ENCODE results near the gene ZNF862. TPM values are rescaled to one million over a fixed set of nuclear protein-coding genes. Genes with fewer than 3 reads are reported as not detected.
"Not testable (repeated sequence)": the region's sequence is repeated elsewhere in the genome, so short reads cannot be mapped to it uniquely, and the experiment has no call there.

The ZNF862 gene
- total RNA-seq, 1 experiment from 2014 or later = 3.6 TPM

- TF ChIP-seq HMGA2 (CRISPR knock-in tag; IDR thresholded peaks at IDR 0.05) (no peak), IRF2 (CRISPR knock-in tag; IDR thresholded peaks at IDR 0.05; ENCODE audit: borderline replicate concordance, low read depth) (no peak), FOXP1 (CRISPR knock-in tag; IDR thresholded peaks at IDR 0.05; ENCODE audit: borderline replicate concordance) (no peak), ZNF121 (CRISPR knock-in tag; IDR thresholded peaks at IDR 0.05) (no peak), RELA (CRISPR knock-in tag; IDR thresholded peaks at IDR 0.05; ENCODE audit: borderline replicate concordance) (no peak), EMX1 (CRISPR knock-in tag; IDR thresholded peaks at IDR 0.05) (no peak)
These were observed 9.5 kb upstream of the ZNF862 start (continued) for GRCh38 chr7:149828357-149829309.

GRCh38 chr7:149830527-149830926 is 7.6 kb upstream of the ZNF862 start:
- DNase-seq (ENCODE audit: low spot score); H3K27me3 Mint-ChIP-seq (ENCODE audit: low read depth); POLR2A ChIA-PET; H3K36me3 Mint-ChIP-seq; H3K27ac Mint-ChIP-seq; H3K4me3 Mint-ChIP-seq; H3K9me3 Mint-ChIP-seq; ATAC-seq: not testable (repeated sequence)
- peaks cover 13% of the 10 kb centered on the region for H3K4me1 Mint-ChIP-seq
- CTCF ChIA-PET = interaction anchor here (0.6 to 2.9 kb wide), 8 partner anchors 19 to 206 kb away, joined by 3 to 16 read pairs (median 6); no protein-coding TSS in a partner anchor

GRCh38 chr7:149830997-149831740 is 7.0 kb upstream of the ZNF862 start:
- ATAC-seq = peak; percentile 58
- ChIA-PET POLR2A (interaction anchor here (1.4 kb wide), 1 partner anchor 47 kb away, joined by 3 read pairs; no protein-coding TSS in a partner anchor), CTCF (interaction anchor here (0.5 to 2.9 kb wide), 15 partner anchors 9 to 206 kb away, joined by 3 to 16 read pairs (median 4); no protein-coding TSS in a partner anchor)
- Mint-ChIP-seq H3K27ac (no peak overlapping the region; the same call in 1 of the 2 replicates), H3K4me3 (peak overlapping the region; percentile 4; the same call in 1 of the 2 replicates), H3K9me3 (no peaks in the 10 kb centered on the region), H3K36me3 (no peaks in the 10 kb centered on the region), H3K4me1 (peaks cover 13% of the 10 kb centered on the region), H3K27me3 (ENCODE audit: low read depth) (peaks cover 9% of the 10 kb centered on the region)
- peak; percentile 6 for DNase-seq (ENCODE audit: low spot score)
- TF ChIP-seq ZNF121 (CRISPR knock-in tag; IDR thresholded peaks at IDR 0.05) = no peak

- H3K9me3 Mint-ChIP-seq = no peaks in the 10 kb centered on the region
- peaks cover 9% of the 10 kb centered on the region for H3K27me3 Mint-ChIP-seq (ENCODE audit: low read depth)
- peak; percentile 48 for DNase-seq (ENCODE audit: low spot score)
- ChIA-PET POLR2A (interaction anchor here (1.4 kb wide), 1 partner anchor 48 kb away, joined by 3 read pairs; no protein-coding TSS in a partner anchor), CTCF (interaction anchor here (0.5 to 2.9 kb wide), 14 partner anchors 9 to 207 kb away, joined by 3 to 16 read pairs (median 4); no protein-coding TSS in a partner anchor)
- peaks cover 13% of the 10 kb centered on the region for H3K4me1 Mint-ChIP-seq
- peak; percentile 92 for ATAC-seq
- H3K4me3 Mint-ChIP-seq = peak overlapping the region; percentile 4; the same call in 1 of the 2 replicates
- H3K36me3 Mint-ChIP-seq = no peaks in the 10 kb centered on the region
- H3K27ac Mint-ChIP-seq = peak overlapping the region; percentile 17; the same call in 1 of the 2 replicates
- TF ChIP-seq CDX4 (CRISPR knock-in tag; IDR thresholded peaks at IDR 0.05; ENCODE audit: borderline replicate concordance) (no peak), NR3C1 (CRISPR knock-in tag; conservative IDR thresholded peaks at IDR 0.05; ENCODE audit: low read depth) (no peak), ZNF121 (CRISPR knock-in tag; IDR thresholded peaks at IDR 0.05) (no peak), ZNF532 (CRISPR knock-in tag; IDR thresholded peaks at IDR 0.05; ENCODE audit: borderline replicate concordance) (no peak), SMAD3 (CRISPR knock-in tag; IDR thresholded peaks at IDR 0.05; ENCODE audit: borderline replicate concordance) (no peak), FOXP4 (CRISPR knock-in tag; IDR thresholded peaks at IDR 0.05) (no peak), PRDM15 (CRISPR knock-in tag; IDR thresholded peaks at IDR 0.05) (no peak), ZNF423 (CRISPR knock-in tag; IDR thresholded peaks at IDR 0.05) (no peak), SMAD4 (CRISPR knock-in tag; IDR thresholded peaks at IDR 0.05) (no peak), JAZF1 (CRISPR knock-in tag; IDR thresholded peaks at IDR 0.05) (no peak), HMGA2 (CRISPR knock-in tag; IDR thresholded peaks at IDR 0.05) (no peak)
These were observed 6.4 kb upstream of the ZNF862 start for GRCh38 chr7:149831741-149832219.
